IMR-90 (cell line): ENCODE results near the gene INPP5A. TPM values are rescaled to one million over a fixed set of nuclear protein-coding genes. Genes with fewer than 3 reads are reported as not detected.
A peak's percentile ranks its signal among the peaks of the same experiment; 100 is the strongest.

ENCODE experiments used
- ATAC-seq: fragments of 200-7000 bp; cut with Tn5 transposase; 2 replicates; pipeline ENCODE4 v1.9.1; 2020; ENCODE audit warnings: low read depth, mild to moderate bottlenecking, moderate library complexity
- BruUV-seq: library from RNA; stranded (reverse); fragments of 400-500 nt; replicated peaks from 2 replicates; lab custom pipeline; 2021; lab: Mats Ljungman, UMichigan
- CTCF ChIA-PET: fragments of 300-600 bp; formaldehyde crosslinking; extraction: SDS; loops from one replicate; lab custom pipeline; 2021; ENCODE audit warnings: antibody characterized with exemption; lab: Yijun Ruan, JAX
- POLR2A ChIA-PET: fragments of 300-600 bp; sonication (Branson Sonifier 250); formaldehyde crosslinking; loops from one replicate; lab custom pipeline; 2022; ENCODE audit warnings: antibody characterized with exemption; ENCODE audit not compliant: unreplicated experiment; lab: Charles Lee
- DNase-seq: peaks from one replicate; pipeline ENCODE4 v3.0.0; 2013
- H2AFZ ChIP-seq: replicated peaks from 2 replicates; pipeline ENCODE3; 2013; ENCODE audit warnings: low read length, mild to moderate bottlenecking; ENCODE audit not compliant: poor library complexity
- H2AK5ac ChIP-seq: 2 replicates; pipeline ENCODE4 v1.6.1; 2013; ENCODE audit warnings: low read depth, low read length, inconsistent platforms
- H2AK9ac ChIP-seq: replicated peaks from 2 replicates; pipeline ENCODE3; 2013; ENCODE audit warnings: mild to moderate bottlenecking, low read depth, low read length, moderate library complexity; ENCODE audit not compliant: poor library complexity
- H2BK120ac ChIP-seq: 2 replicates; pipeline ENCODE4 v1.6.1; 2013; ENCODE audit warnings: low read depth, low read length, inconsistent platforms
- H2BK15ac ChIP-seq: 3 replicates; pipeline ENCODE4 v1.6.1; 2013; ENCODE audit warnings: low read depth, low read length, inconsistent platforms
- H2BK20ac ChIP-seq: 2 replicates; pipeline ENCODE4 v1.6.1; 2013; ENCODE audit warnings: low read depth, mild to moderate bottlenecking, inconsistent platforms, low read length, moderate library complexity
- H2BK5ac ChIP-seq: 2 replicates; pipeline ENCODE4 v1.6.1; 2013; ENCODE audit warnings: mild to moderate bottlenecking, low read depth, low read length, inconsistent platforms; ENCODE audit not compliant: poor library complexity, severe bottlenecking
- H3K14ac ChIP-seq: replicated peaks from 2 replicates; pipeline ENCODE4 v1.6.1; 2013; ENCODE audit warnings: low read depth, low read length, inconsistent platforms
- H3K18ac ChIP-seq: 2 replicates; pipeline ENCODE4 v1.6.1; 2013; ENCODE audit warnings: low read depth, low read length, control low read depth
- H3K23ac ChIP-seq: 2 replicates; pipeline ENCODE4 v1.6.1; 2013; ENCODE audit warnings: low read depth, low read length, inconsistent platforms
- H3K27ac ChIP-seq: 2 replicates; pipeline ENCODE4 v1.5.1; 2013; ENCODE audit warnings: mild to moderate bottlenecking, control low read depth, low read length; ENCODE audit not compliant: insufficient read depth
- H3K27me3 ChIP-seq: 2 replicates; pipeline ENCODE4 v1.6.1; 2013; ENCODE audit warnings: low read length; ENCODE audit not compliant: control insufficient read depth, insufficient read depth
- H3K36me3 ChIP-seq: 2 replicates; pipeline ENCODE4 v1.6.1; 2013; ENCODE audit warnings: low read length, mixed read lengths; ENCODE audit not compliant: control insufficient read depth, insufficient read depth
- H3K4ac ChIP-seq: 2 replicates; pipeline ENCODE4 v1.6.1; 2013; ENCODE audit warnings: low read depth, low read length, inconsistent platforms
- H3K4me1 ChIP-seq: 2 replicates; pipeline ENCODE4 v1.6.1; 2013; ENCODE audit warnings: low read length, mixed read lengths; ENCODE audit not compliant: control insufficient read depth, insufficient read depth
- H3K4me2 ChIP-seq: 2 replicates; pipeline ENCODE4 v1.6.1; 2013; ENCODE audit warnings: low read depth, mild to moderate bottlenecking, control low read depth, low read length, moderate library complexity
- H3K4me3 ChIP-seq: 2 replicates; pipeline ENCODE4 v1.5.1; 2013; ENCODE audit warnings: low read depth, mild to moderate bottlenecking, control low read depth, low read length, moderate library complexity; ENCODE audit not compliant: insufficient read depth
- H3K56ac ChIP-seq: 2 replicates; pipeline ENCODE4 v1.6.1; 2013; ENCODE audit warnings: low read length, inconsistent platforms; ENCODE audit not compliant: insufficient read depth; ENCODE audit errors: extremely low read depth
- H3K79me1 ChIP-seq, 2 experiments: 2 replicates each; pipeline ENCODE4 v1.6.1; 2013; ENCODE audit warnings: low read length in 2 of 2, inconsistent platforms in 1 of 2, low read depth in 1 of 2
- H3K9ac ChIP-seq: 2 replicates; pipeline ENCODE4 v1.6.1; 2013; ENCODE audit warnings: low read depth, low read length, control low read depth
- H3K9me1 ChIP-seq: 2 replicates; pipeline ENCODE4 v1.6.1; 2013; ENCODE audit warnings: low read length, inconsistent platforms; ENCODE audit not compliant: insufficient read depth
- H3K9me3 ChIP-seq: 2 replicates; pipeline ENCODE4 v1.6.1; 2013; ENCODE audit warnings: low read length; ENCODE audit not compliant: control insufficient read depth, insufficient read depth
- H4K20me1 ChIP-seq: 2 replicates; pipeline ENCODE4 v1.6.1; 2013; ENCODE audit warnings: low read length, inconsistent platforms; ENCODE audit not compliant: insufficient read depth
- H4K5ac ChIP-seq: 2 replicates; pipeline ENCODE4 v1.6.1; 2013; ENCODE audit warnings: mild to moderate bottlenecking, low read depth, low read length, control low read depth
- H4K8ac ChIP-seq, 2 experiments: 2 replicates each; pipeline ENCODE4 v1.6.1; 2013; ENCODE audit warnings: low read depth in 2 of 2, low read length in 2 of 2, control low read depth in 1 of 2, inconsistent platforms in 1 of 2
- H4K91ac ChIP-seq: 2 replicates; pipeline ENCODE4 v1.6.1; 2013; ENCODE audit warnings: low read depth, low read length, inconsistent platforms; ENCODE audit not compliant: insufficient read depth
- CTCF ChIP-seq: conservative IDR thresholded peaks from 2 replicates; pipeline ENCODE4 v1.5.1; 2012; ENCODE audit warnings: mild to moderate bottlenecking, low read depth, low read length, improper control_type of control experiment
- MAFK ChIP-seq: IDR thresholded peaks from 2 replicates; pipeline ENCODE4 v1.6.1; 2012; ENCODE audit warnings: low read depth, low read length, improper control_type of control experiment
- MAZ ChIP-seq: IDR thresholded peaks from 2 replicates; pipeline ENCODE4 v1.6.1; 2012; ENCODE audit warnings: low read depth, mild to moderate bottlenecking, low read length, improper control_type of control experiment, moderate library complexity, borderline replicate concordance
- RAD21 ChIP-seq: IDR thresholded peaks from 2 replicates; pipeline ENCODE4 v1.6.1; 2012; ENCODE audit warnings: low read length, improper control_type of control experiment
- WGBS, 2 experiments: methylation state at CpG; one replicate each; pipeline versions ENCODE4 v1.1.5 to v1.1.7; 2013; ENCODE audit warnings: missing lambda C conversion rate in 2 of 2; ENCODE audit not compliant: insufficient read length in 1 of 2; ENCODE audit errors: extremely low coverage in 2 of 2; 5-methylcytosine and 5-hydroxymethylcytosine counted together
- dilution Hi-C: fragments of 300-500 bp; cut with HindIII; formaldehyde crosslinking; loops from one replicate; pipeline ENCODE4 v1.14.3; 2018; ENCODE audit warnings: low sequenced_read_pairs; ENCODE audit not compliant: unreplicated experiment
- in situ Hi-C: fragments of 300-500 bp; cut with MboI; formaldehyde crosslinking; loops from 3 replicates; pipeline ENCODE4 v1.14.3; 2019; ENCODE audit warnings: low sequenced_read_pairs, inconsistent platforms, mixed read lengths
- intact Hi-C: fragments of 100-400 bp; cut with micrococcal nuclease; formaldehyde crosslinking; loops from 2 replicates; pipeline ENCODE4 v1.10.0; 2022
- polyA plus RNA-seq, 3 experiments: library from polyadenylated mRNA; depleted of rRNA; stranded (reverse); fragments of >200 nt; gene quantifications; 2 replicates each; pipeline ENCODE4 v1.2.3, GENCODE V29; 2012; ENCODE audit warnings: low replicate concordance in 1 of 3
- total RNA-seq: library from RNA; depleted of rRNA; stranded (reverse); fragments of >200 nt; gene quantifications from 2 replicates; pipeline ENCODE4 v1.2.3, GENCODE V29; 2012
- TF ChIP-seq, protein P1 (sequence below): fragments of 150-350 bp; IDR thresholded peaks from 2 replicates; pipeline ENCODE4 v1.6.1; 2017; ENCODE audit warnings: mild to moderate bottlenecking, antibody characterized with exemption, low read length, low read depth

INPP5A gene
- total and polyA plus RNA-seq, 2 of the 4 experiments (the other 2 are of a cell fraction) = 21.4 to 36.7 TPM

DNA sequence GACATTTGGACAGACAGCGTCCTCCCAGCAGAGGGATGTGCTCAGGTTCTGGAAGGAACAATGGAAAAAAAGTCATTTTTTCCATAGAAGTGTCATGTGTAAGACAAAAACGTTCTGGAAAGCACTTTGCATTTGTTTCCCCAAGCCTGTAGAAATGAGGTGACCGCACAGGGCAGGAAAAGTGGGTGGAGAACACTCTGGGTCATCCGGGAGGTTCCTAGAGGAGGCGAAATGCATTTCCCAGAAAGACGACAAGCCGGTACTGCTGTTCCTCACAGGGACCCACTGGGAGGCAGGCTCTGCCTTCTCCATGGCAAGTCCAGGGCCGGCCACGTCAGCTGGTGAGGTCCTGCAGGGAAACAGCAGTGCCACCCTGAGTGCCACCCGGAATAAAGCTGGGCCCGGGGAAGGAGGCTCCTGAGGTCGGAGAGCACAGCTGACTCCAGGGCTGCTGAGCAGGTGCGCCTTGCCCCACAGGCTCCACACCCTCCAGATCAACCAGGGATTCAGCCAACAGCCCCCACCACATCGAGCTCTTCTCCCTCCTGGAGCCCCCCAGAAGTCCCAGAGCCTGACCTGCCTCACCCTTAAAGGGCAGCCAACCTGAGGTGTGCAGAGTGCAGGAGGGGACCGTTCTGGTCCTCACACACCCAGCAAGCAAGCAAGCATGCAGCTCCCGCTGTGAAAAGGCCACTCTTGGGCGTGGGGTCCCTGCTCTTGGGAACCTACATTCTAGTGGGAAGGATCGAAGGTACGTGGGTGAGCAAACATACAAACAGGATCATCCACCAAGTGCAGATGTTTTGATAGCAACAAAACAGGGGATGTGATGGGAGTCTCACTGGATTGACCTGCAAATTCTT lies 28.8 kb upstream of the INPP5A start:
- H3K27ac ChIP-seq = no peak overlapping the region
- H2BK120ac ChIP-seq = no peak overlapping the region
- H3K9me3 ChIP-seq = no peaks in the 10 kb centered on the region; the same call in 1 of the 2 replicates
- H3K4me2 ChIP-seq = no peak overlapping the region
- no peaks in the 10 kb centered on the region for H3K9me1 ChIP-seq
- no peak overlapping the region for H3K18ac ChIP-seq
- H2BK20ac ChIP-seq = no peak overlapping the region
- no peak overlapping the region for H2AK9ac ChIP-seq
- H2BK15ac ChIP-seq = no peak overlapping the region
- H3K27me3 ChIP-seq = peaks cover 2% of the 10 kb centered on the region; the same call in 1 of the 2 replicates
- H3K79me1 ChIP-seq = no peaks in the 10 kb centered on the region
- no peak overlapping the region for H2AK5ac ChIP-seq
- ATAC-seq (no peak), DNase-seq (no peak)
- CTCF ChIA-PET = no interaction called here
- H2BK5ac ChIP-seq = no peak overlapping the region
- no peak overlapping the region for H3K56ac ChIP-seq
- H3K4ac ChIP-seq = no peak overlapping the region
- no peak overlapping the region for H3K9ac ChIP-seq
- H4K5ac ChIP-seq = no peak overlapping the region
- H2AFZ ChIP-seq = no peak overlapping the region
- no peak overlapping the region for H3K4me3 ChIP-seq
- in situ Hi-C loops (no loop called here), intact Hi-C loops (no loop called here), dilution Hi-C loops (no loop called here)
- no peak overlapping the region for H3K14ac ChIP-seq
- no peak overlapping the region for H4K91ac ChIP-seq
- H4K8ac ChIP-seq = no peak overlapping the region
- TF ChIP-seq MAZ = no peak
- TF ChIP-seq, protein P1, sequence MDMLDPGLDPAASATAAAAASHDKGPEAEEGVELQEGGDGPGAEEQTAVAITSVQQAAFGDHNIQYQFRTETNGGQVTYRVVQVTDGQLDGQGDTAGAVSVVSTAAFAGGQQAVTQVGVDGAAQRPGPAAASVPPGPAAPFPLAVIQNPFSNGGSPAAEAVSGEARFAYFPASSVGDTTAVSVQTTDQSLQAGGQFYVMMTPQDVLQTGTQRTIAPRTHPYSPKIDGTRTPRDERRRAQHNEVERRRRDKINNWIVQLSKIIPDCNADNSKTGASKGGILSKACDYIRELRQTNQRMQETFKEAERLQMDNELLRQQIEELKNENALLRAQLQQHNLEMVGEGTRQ = no peak
- TF ChIP-seq RAD21 = peak; percentile 20; the same call in 1 of the 2 replicates
- TF ChIP-seq CTCF = 0 out of 2 replicates have a peak, but pooled peaks have one; percentile 10
- no peak for TF ChIP-seq MAFK
- H4K20me1 ChIP-seq = no peaks in the 10 kb centered on the region
- BruUV-seq = no TSS peak
- H3K4me1 ChIP-seq = no peaks in the 10 kb centered on the region; the same call in 1 of the 2 replicates
- no peak overlapping the region for H3K23ac ChIP-seq
- no peaks in the 10 kb centered on the region for H3K36me3 ChIP-seq
- POLR2A ChIA-PET = no interaction called here
- 79% methylated on average over 7 of the region's 19 CpGs; no CpG with 5 or more reads in 1 of the 2 experiments for WGBS, 2 experiments
